Upper lobe of right lung (tissue), 1 donor: ENCODE results near the gene SAP25. TPM values are rescaled to one million over a fixed set of nuclear protein-coding genes. Genes with fewer than 3 reads are reported as not detected.
A peak's percentile ranks its signal among the peaks of the same experiment; 100 is the strongest.

ENCODE experiments used
- ATAC-seq: fragments of 200-7000 bp; cut with Tn5 transposase; one replicate; pipeline ENCODE4 v1.9.1; 2020; ENCODE audit warnings: mild to moderate bottlenecking, moderate library complexity
- DNase-seq: peaks from one replicate; pipeline ENCODE4 v3.0.0-alpha.2; 2020
- H3K27ac ChIP-seq: fragments of 200-600 bp; one replicate; pipeline ENCODE4 v1.8.0; 2022
- H3K27me3 ChIP-seq: fragments of 200-600 bp; one replicate; pipeline ENCODE4 v1.8.0; 2022; ENCODE audit warnings: mild to moderate bottlenecking
- H3K36me3 ChIP-seq: fragments of 200-600 bp; one replicate; pipeline ENCODE4 v1.8.0; 2022
- H3K4me1 ChIP-seq: fragments of 200-600 bp; one replicate; pipeline ENCODE4 v1.8.0; 2022
- H3K4me3 ChIP-seq: fragments of 200-600 bp; one replicate; pipeline ENCODE4 v1.8.0; 2022; ENCODE audit warnings: mild to moderate bottlenecking
- H3K9me3 ChIP-seq: fragments of 200-600 bp; one replicate; pipeline ENCODE4 v1.8.0; 2022
- CTCF ChIP-seq: fragments of 200-600 bp; IDR thresholded peaks from one replicate; pipeline ENCODE4 v1.8.0; 2022; ENCODE audit warnings: antibody characterized with exemption
- intact Hi-C: fragments of 100-400 bp; cut with DNase I; formaldehyde crosslinking; loops from one replicate; pipeline ENCODE4 v1.11.0; 2022
- total RNA-seq: library from RNA; stranded (reverse); fragmentation: NEBNext Ultra II Directional; extraction: Animal tissue kit (Norgen Biotek cat#: 25700); gene quantifications from one replicate; pipeline ENCODE4 v1.2.1, GENCODE V29; 2021
- donor health status: DM: no; HTN: yes; CAD: no; lungs with severe emphysema.

SAP25 gene
- total RNA-seq, 1 donor from 2014 or later: 6.4 TPM

GRCh38 chr7:100584683-100585510 lies 11.2 kb upstream of the SAP25 start:
- H3K27me3 ChIP-seq: no peaks in the 10 kb centered on the region
- peaks cover 31% of the 10 kb centered on the region for H3K36me3 ChIP-seq
- no peaks in the 10 kb centered on the region for H3K9me3 ChIP-seq
- no peak for TF ChIP-seq CTCF
- peak overlapping the region; percentile 98 for H3K4me3 ChIP-seq
- intact Hi-C loops: no loop called here
- H3K4me1 ChIP-seq: peaks cover 41% of the 10 kb centered on the region
- ATAC-seq: no peak
- peak; percentile 77 for DNase-seq
- peak overlapping the region; percentile 99 for H3K27ac ChIP-seq

- no peak for TF ChIP-seq CTCF
- Histone ChIP-seq H3K4me3 (peak overlapping the region; percentile 98), H3K4me1 (peaks cover 41% of the 10 kb centered on the region), H3K36me3 (peaks cover 37% of the 10 kb centered on the region), H3K9me3 (no peaks in the 10 kb centered on the region), H3K27ac (peak overlapping the region; percentile 99), H3K27me3 (no peaks in the 10 kb centered on the region)
- no peak for ATAC-seq
- no peak for DNase-seq
- intact Hi-C loops: no loop called here
These were observed 10.5 kb upstream of the SAP25 start for GRCh38 chr7:100584054-100584682.

- intact Hi-C loops: no loop called here
- Histone ChIP-seq H3K27ac (peak overlapping the region; percentile 99), H3K27me3 (no peaks in the 10 kb centered on the region), H3K36me3 (peaks cover 44% of the 10 kb centered on the region), H3K4me1 (peaks cover 41% of the 10 kb centered on the region), H3K9me3 (no peaks in the 10 kb centered on the region), H3K4me3 (peak overlapping the region; percentile 98)
- TF ChIP-seq CTCF: no peak
- peak; percentile 10 for ATAC-seq
- peak; percentile 88 for DNase-seq
These were observed 9.7 kb upstream of the SAP25 start for GRCh38 chr7:100583132-100584053.

- Histone ChIP-seq H3K4me1 (peaks cover 41% of the 10 kb centered on the region), H3K27me3 (no peaks in the 10 kb centered on the region), H3K4me3 (peak overlapping the region; percentile 98), H3K27ac (peak overlapping the region; percentile 99), H3K36me3 (peaks cover 52% of the 10 kb centered on the region), H3K9me3 (no peaks in the 10 kb centered on the region)
- TF ChIP-seq CTCF: no peak
- intact Hi-C loops: no loop called here
- ATAC-seq: no peak
- DNase-seq: no peak
These were observed 8.9 kb upstream of the SAP25 start for GRCh38 chr7:100582650-100583049.

GRCh38 chr7:100582041-100582579 lies 8.4 kb upstream of the SAP25 start:
- DNase-seq (peak; percentile 92), ATAC-seq (peak; percentile 0)
- Histone ChIP-seq H3K27me3 (no peaks in the 10 kb centered on the region), H3K4me3 (peak overlapping the region; percentile 98), H3K4me1 (peaks cover 39% of the 10 kb centered on the region), H3K9me3 (no peaks in the 10 kb centered on the region), H3K27ac (peak overlapping the region; percentile 99), H3K36me3 (peaks cover 57% of the 10 kb centered on the region)
- intact Hi-C loops: no loop called here
- TF ChIP-seq CTCF: no peak
